WERI-Rb-1 (cell line): ENCODE data around the gene AKR7A3.
A peak's percentile ranks its signal among the peaks of the same experiment; 100 is the strongest.

ENCODE experiments used
- DNase-seq: peaks from one replicate; pipeline ENCODE4 v3.0.0-alpha.2; 2020
- H3K27ac ChIP-seq: fragments of 250-450 bp; sonication (Bioruptor Pico); 2 replicates; pipeline ENCODE4 v1.5.1; 2020; ENCODE audit warnings: mild to moderate bottlenecking, moderate library complexity
- H3K27me3 ChIP-seq: fragments of 250-450 bp; sonication (Bioruptor Pico); 2 replicates; pipeline ENCODE4 v1.5.1; 2021; ENCODE audit warnings: mild to moderate bottlenecking, low read depth, moderate library complexity; ENCODE audit not compliant: insufficient read depth, severe bottlenecking
- H3K36me3 ChIP-seq: fragments of 250-450 bp; sonication (Bioruptor Pico); 2 replicates; pipeline ENCODE4 v1.5.1; 2020; ENCODE audit warnings: mild to moderate bottlenecking, moderate library complexity
- H3K4me3 ChIP-seq: 2 replicates; pipeline ENCODE4 v1.5.1; 2011; ENCODE audit warnings: low read depth, mild to moderate bottlenecking, control low read depth, low read length
- H3K9me3 ChIP-seq: fragments of 250-450 bp; sonication (Bioruptor Pico); 2 replicates; pipeline ENCODE4 v1.5.1; 2021; ENCODE audit warnings: mild to moderate bottlenecking, moderate library complexity; ENCODE audit not compliant: severe bottlenecking
- TF ChIP-seq, protein P1 (sequence below): IDR thresholded peaks from 2 replicates; pipeline ENCODE4 v1.5.1; 2011; ENCODE audit warnings: low read depth, mild to moderate bottlenecking, control low read depth, inconsistent platforms, low read length

AKR7A3 gene

DNA sequence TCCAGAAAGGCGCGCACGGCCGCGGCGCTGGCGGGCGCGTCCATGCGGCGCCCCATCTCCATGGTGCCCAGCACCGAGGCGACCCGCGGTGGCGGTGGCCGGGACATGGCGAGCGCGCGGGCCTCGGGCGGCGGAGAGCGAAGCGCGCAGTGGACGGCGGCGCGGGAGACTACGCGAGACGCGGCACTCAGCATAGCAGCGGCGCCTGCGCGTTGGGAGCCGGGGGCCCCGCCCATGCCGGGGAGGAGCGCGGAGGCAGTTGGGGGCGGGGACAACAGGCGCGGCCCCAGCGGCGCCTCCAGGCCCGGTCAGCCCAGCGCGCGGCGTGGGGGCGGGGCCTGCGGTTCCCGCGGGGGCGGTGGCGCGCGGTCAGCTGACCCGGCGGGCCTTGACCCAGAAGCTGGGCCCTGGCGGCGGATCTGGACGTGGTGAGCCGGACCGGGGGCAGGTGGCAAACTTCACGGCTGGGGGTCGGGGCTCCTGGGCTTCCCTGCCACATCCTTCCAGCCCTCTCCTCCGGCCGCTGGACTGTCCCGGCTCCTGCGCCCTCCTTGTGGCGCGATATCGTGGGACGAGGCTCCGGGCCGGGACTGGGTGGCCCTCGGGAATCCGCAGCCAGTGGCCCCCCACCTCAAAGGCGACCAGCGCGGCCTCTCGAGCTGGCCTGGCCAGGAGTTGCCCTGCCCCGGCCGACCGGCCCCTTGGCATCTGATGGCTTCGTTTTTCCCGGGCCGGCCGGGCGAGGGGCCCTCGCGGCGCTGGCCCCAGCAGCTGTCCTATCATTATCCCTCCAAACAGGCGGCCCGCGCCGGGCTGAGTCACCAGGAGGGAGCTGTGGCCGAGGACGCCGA, 23.6 kb upstream of the AKR7A3 start, which contains the start of the genes AKR7A2 and SLC66A1:
Gene AKR7A2, minus strand, starts transcription at position 214 of the 851 bp plus-strand sequence. Its CDS starts 20 bp downstream, at position 194.
Gene SLC66A1, plus strand, starts transcription at position 396 of the 851 bp plus-strand sequence. CDS start 5,352 bp downstream, outside the sequence.
- H3K36me3 ChIP-seq: peaks cover 38% of the 10 kb centered on the region
- peak within 1 kb of the TSS; percentile 89 for H3K27ac ChIP-seq
- DNase-seq: peak; percentile 85
- no peaks in the 10 kb centered on the region for H3K9me3 ChIP-seq
- TF ChIP-seq, protein P1, sequence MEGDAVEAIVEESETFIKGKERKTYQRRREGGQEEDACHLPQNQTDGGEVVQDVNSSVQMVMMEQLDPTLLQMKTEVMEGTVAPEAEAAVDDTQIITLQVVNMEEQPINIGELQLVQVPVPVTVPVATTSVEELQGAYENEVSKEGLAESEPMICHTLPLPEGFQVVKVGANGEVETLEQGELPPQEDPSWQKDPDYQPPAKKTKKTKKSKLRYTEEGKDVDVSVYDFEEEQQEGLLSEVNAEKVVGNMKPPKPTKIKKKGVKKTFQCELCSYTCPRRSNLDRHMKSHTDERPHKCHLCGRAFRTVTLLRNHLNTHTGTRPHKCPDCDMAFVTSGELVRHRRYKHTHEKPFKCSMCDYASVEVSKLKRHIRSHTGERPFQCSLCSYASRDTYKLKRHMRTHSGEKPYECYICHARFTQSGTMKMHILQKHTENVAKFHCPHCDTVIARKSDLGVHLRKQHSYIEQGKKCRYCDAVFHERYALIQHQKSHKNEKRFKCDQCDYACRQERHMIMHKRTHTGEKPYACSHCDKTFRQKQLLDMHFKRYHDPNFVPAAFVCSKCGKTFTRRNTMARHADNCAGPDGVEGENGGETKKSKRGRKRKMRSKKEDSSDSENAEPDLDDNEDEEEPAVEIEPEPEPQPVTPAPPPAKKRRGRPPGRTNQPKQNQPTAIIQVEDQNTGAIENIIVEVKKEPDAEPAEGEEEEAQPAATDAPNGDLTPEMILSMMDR: no peak
- peak within 1 kb of the TSS; percentile 86 for H3K4me3 ChIP-seq
- H3K27me3 ChIP-seq: no peaks in the 10 kb centered on the region

DNA sequence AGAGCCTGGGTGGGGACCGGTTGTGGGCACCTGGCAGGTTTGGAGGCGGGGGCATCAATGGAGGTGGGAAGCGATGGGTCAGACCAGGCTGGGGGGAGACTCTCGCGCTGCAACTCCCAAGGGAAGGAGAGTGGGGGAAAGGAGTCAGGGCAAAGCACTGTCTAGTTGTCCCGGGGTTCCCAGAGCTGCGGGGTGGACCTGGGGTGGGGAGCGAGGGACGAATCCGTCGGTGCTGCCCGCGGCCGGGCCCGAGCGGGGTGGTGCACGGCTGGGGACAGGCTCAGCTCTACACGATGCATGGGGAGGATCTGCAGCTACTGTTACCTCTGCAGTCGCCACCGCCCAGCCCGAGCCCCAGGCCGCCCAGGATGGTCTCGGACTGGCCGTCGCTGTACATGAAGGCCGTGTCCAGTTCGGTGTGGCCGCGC, 22.9 kb upstream of the AKR7A3 start:
- peak; percentile 29 for DNase-seq
- TF ChIP-seq, protein P1: no peak
- no peaks in the 10 kb centered on the region for H3K9me3 ChIP-seq
- no peaks in the 10 kb centered on the region for H3K27me3 ChIP-seq
- H3K4me3 ChIP-seq: peak overlapping the region; percentile 86
- H3K27ac ChIP-seq: peak overlapping the region; percentile 89
- H3K36me3 ChIP-seq: peaks cover 44% of the 10 kb centered on the region

DNA sequence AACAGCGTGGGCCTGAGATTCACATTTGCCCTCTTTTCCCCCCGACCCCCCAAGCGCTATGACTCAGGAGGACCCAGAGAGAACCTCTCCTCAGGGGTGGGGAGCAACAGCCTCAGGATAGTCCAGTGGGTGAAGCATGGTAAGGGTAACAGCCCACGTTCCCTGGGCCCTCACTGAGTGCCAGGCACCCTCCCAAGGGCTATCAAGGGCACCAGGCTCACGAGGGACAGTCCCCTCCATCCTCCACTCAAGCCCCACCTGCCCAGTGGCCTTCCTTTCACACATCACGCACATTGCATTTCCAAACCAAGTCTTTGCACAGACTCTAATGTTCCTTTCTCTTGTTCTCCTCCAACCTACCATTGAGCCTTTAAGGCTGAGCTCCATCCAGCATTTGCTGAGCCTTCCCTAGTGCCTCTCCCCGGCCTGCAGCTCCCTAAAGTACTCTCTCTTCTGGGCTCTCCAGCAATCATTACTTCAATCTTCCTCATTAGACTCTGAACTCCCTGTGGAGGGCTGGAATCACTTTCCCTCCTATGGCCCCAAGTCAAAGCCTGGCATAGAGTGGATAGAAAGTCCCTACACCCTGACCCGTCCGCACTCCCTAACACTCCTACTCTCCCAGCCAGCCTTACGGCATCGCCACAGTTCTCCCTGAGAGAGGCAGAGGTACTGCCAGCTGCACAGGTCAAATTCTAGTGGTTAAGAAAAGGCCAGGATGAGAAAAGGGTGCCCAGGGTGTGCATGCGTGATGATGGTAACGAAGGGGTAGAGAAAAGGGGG, 22.3 kb upstream of the AKR7A3 start:
- no peak for DNase-seq
- Histone ChIP-seq H3K9me3 (no peaks in the 10 kb centered on the region), H3K27me3 (no peaks in the 10 kb centered on the region), H3K27ac (peak overlapping the region; percentile 89; the same call in 1 of the 2 replicates), H3K4me3 (peak overlapping the region; percentile 86), H3K36me3 (peaks cover 51% of the 10 kb centered on the region)
- TF ChIP-seq, protein P1: no peak

DNA sequence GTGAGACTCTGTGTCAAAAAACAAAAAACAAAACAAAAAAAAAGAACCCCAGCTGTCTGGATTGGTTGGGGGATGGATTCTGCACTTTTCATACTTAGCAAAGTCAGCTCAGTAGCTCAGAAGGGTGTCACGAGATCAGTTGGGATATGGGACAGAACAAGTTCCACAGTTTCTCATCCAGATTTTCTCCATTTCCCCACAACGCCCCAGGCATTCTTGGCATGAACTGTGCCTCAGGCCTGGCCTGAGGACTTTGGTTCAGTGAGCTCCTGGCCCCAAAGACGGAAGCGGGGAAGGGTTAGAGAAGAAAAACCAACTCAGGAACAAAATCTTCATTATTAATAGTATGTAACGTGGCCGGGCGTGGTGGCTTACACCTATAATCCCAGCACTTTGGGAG, 21.5 kb upstream of the AKR7A3 start:
- Histone ChIP-seq H3K27me3 (no peaks in the 10 kb centered on the region), H3K36me3 (peaks cover 59% of the 10 kb centered on the region)
- TF ChIP-seq, protein P1: no peak

DNA sequence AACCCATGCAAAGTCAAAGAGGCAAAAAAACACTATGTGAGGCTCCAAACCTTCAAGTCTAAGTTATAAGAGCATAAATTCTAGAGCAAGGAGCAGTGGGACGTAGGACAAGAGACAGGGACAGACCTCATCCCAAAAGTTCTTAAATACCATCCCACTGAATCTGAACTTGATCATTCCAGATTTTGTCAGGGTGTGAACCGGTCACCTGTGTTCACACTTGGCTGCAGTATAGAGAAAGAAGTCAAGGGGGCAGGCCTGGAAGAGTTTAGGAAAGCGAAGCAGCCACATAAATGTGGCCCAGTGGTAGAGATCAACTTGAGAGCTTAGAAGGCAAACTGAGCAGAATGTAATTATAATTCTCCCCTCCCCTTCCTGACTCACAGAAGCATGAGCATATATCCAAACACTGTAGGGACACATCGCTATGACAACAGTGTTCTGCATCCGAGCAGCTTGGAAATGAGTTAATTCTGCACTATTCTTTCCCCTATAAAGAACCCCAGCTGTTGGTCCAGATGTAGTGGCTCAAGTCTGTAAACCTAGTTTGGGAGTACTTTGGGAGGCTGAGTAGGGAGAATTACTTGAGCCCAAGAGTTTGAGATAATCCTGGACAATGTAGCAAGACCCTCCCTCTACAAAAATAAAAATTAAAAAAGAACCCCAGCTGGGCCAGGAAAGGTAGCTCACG, 20.7 kb upstream of the AKR7A3 start:
- no peak overlapping the region for H3K4me3 ChIP-seq
- TF ChIP-seq, protein P1: no peak
- no peaks in the 10 kb centered on the region for H3K9me3 ChIP-seq
- no peaks in the 10 kb centered on the region for H3K27me3 ChIP-seq
- no peak for DNase-seq
- no peak overlapping the region for H3K27ac ChIP-seq
- H3K36me3 ChIP-seq: peaks cover 67% of the 10 kb centered on the region

More for the DNA sequence above, 21.5 kb upstream of the AKR7A3 start:
- no peak overlapping the region for H3K27ac ChIP-seq
- no peak overlapping the region for H3K4me3 ChIP-seq
- DNase-seq: no peak
- H3K9me3 ChIP-seq: no peaks in the 10 kb centered on the region
